Renal pelvis (tissue), 4 donors: ENCODE results near the gene B4GALNT1. TPM values are rescaled to one million over a fixed set of nuclear protein-coding genes. Genes with fewer than 3 reads are reported as not detected.

Experiments
- DNase-seq: peaks from one replicate; pipeline ENCODE4 v3.0.0-alpha.2; 2013
- polyA plus RNA-seq, 3 donors: library from polyadenylated mRNA; unstranded; fragments of 120-200 nt; gene quantifications; one replicate each; pipeline ENCODE4 v1.2.1, GENCODE V29; 2013; ENCODE audit not compliant: insufficient read length in 3 of 3

Gene B4GALNT1
- polyA plus RNA-seq, 3 donors = 0.87 to 1.1 (median 0.94) TPM

DNA sequence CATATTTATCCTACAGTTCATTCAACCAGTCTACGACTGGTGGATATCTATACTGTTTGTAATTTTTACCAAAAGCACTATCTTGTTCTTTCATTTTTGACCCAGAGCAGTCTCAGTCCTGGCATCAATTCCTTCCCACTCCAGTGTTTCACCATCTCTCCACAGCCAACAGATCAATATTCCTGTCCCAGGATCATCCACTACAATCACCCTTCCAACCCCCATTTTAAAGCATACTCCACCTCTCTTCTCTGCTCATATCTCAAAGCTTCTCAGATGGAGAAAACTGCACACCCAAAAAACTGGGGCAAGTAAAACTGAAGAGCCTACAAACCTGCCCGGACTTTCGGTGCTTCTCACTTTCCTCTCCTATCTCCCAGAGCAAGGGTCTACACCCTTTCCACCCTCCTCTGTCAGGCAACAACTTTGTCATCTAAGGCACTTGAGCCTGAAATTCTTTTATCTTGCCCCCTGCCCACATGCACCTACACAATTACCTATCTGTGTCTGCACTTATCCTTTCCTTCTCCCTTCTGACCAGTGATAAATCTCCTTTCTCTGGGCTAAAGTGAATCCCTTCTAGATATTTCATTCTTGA is 46.1 kb downstream of the B4GALNT1 start:
- no peak for DNase-seq

DNA sequence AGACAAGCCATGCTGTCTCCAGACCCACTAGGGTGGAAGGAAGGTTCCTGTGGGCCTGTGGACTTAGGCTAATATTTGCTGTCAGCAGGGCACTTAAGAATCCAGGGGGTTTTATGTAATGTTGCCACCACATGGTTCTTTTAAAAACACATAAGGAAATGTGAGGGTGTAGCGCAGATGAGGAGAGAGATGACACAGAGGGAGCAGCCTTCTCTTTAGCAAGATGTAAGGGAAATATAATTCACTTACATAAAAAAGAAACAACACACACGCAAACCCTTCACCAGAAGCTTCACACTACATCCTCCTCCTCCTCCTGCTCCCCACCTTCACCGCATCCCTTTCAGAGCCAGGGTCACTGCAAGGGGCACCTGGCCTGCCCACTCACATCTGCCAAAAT is 46.9 kb downstream of the B4GALNT1 start:
- DNase-seq = no peak

DNA sequence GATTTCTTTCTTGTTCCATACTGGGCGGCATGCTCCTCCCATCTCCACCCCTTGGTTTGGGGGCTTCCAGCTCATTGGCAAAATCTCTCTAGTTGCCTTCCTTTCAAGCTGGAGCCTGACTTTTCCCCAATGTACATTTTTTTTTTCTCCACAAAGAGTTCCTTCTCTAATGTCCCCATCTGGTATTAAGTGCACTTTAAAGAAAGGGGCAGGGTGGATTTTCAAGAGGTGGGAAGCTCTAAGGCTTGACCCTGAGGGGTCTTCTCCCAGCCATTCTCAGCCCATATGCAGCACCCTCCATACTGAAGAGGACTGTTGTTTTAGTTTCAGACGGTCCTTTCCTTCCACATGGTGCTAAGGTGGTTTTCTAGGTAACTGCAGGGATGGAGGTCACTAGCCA is 47.8 kb downstream of the B4GALNT1 start:
- DNase-seq = no peak

DNA sequence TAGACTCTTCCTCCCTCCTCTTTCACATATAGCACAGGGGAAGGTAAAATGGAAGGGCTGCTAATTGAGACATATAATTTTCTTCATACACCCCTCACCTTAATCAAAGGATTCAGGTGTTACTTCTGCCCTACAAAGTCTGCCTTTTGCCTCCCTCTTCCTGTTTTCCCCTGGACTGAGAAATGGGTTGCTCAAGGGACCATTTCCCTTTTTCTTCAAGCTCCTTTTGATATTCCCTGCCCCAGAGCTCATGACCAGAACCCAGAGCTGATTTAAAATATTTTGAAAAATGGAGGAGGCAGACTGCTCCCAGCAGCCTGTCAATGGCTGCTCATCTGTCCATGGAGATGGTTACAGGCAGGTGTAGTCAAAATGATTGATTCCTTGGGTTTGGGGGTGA is 48.3 kb downstream of the B4GALNT1 start:
- DNase-seq = no peak

DNA sequence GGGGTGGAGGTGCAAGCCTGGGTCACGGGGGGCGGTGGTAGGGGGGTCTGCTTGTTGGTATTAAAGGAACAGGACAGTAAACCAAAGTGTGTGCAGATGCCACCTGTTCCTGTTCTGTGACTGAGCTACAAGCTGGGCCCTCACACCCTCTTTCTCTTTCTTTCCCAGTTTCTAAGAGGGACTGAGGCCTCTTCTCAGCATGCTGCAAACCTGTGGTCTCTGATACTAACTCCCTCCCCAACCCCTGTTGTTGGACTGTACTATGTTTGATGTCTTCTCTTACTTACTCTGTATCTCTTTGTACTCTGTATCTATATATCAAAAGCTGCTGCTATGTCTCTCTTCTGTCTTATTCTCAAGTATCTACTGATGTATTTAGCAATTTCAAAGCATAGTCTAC is 49.0 kb downstream of the B4GALNT1 start:
- no peak for DNase-seq

DNA sequence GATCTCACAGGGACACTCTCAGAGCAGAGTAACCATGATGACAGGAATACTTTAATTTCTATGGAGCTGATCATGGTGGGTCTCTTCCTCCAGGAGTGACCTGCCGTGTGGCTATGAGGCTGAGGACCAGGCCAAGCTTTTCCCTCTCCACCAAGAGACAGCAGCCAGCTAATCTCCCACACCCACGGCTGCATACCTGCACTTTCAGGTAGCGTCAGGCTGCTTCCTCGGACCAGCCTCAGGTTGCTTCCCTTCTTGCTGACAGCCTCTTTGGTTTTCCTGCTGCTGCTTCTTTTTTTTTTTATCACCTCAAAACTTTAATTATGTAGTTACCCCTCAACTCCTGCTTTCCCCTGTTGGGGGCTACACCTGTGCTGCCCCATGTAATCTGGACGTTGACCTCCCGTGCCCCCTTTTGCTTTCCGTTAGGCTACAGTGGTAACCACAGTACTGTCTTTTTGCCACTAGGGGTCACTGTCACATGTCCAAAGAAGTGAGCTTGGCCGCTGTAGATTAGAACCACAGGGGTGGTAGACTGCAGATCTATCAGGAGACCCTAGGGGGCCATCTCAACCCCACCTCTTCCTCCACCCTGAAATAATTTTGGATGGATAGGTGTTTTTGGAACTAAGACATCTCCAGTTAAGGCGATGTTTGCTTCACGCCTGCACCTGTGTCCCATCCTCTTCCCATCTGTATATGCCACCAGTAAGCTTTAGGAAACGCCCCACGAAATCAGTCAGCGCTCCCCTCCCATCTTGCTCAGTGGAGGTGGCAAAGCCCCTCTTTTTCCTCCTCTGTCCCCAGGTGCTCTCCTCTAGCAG is 49.8 kb downstream of the B4GALNT1 start:
- peak; percentile 74 for DNase-seq

DNA sequence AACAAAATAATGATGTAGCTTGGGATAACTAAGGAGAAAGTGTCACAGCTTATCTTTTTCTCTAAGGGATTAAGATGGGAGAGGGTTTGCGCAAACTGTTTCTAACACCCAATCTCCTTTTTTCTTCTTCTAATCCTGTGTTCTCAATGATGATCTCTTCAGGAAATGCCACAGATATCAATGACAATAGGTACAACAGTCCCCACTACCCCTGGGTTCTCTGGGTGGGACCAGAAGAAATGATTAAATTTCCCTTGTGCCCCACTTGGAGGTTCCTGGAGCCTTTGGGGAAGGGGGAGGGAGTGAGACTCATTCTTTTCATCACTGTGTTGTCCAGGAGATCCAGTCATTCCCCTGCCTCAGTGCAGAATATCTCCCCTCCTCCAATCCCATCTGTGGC is 50.6 kb downstream of the B4GALNT1 start:
- DNase-seq = no peak

DNA sequence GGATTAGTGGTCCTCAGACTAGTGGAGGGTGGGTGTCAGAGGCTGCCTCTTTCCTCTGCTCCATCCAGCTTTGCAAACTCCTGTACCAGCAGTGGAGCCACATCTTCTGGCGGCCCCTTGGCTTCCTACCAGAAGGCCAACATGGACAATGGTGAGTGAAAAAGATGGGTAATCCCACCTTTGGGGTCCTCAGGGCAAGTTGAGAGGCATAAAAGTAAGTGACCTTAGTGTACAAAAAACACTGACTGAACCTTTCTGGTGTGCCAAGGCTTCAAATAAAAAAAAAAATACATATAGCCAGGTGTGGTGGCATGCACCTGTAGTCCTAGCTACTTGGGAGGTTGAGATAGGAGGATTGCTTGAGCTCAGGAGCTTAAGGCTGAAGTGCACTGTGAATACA is 51.2 kb downstream of the B4GALNT1 start:
- no peak for DNase-seq

DNA sequence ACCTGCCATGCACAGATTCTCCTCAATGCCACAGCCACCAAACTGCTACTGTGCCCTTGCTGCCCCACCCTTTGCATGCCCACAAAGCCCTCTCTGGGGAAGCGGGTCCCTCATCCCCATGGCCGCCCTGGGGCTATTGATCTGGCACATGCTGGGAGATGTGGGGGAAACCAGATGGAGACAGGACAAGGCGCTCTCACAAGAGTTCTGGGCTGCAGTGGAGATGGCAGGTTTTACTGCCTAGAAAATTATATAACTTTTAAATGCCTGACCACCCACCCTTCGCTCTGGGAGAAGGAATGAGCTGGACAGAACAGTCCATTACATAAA is 52.6 kb downstream of the B4GALNT1 start:
- DNase-seq = no peak

DNA sequence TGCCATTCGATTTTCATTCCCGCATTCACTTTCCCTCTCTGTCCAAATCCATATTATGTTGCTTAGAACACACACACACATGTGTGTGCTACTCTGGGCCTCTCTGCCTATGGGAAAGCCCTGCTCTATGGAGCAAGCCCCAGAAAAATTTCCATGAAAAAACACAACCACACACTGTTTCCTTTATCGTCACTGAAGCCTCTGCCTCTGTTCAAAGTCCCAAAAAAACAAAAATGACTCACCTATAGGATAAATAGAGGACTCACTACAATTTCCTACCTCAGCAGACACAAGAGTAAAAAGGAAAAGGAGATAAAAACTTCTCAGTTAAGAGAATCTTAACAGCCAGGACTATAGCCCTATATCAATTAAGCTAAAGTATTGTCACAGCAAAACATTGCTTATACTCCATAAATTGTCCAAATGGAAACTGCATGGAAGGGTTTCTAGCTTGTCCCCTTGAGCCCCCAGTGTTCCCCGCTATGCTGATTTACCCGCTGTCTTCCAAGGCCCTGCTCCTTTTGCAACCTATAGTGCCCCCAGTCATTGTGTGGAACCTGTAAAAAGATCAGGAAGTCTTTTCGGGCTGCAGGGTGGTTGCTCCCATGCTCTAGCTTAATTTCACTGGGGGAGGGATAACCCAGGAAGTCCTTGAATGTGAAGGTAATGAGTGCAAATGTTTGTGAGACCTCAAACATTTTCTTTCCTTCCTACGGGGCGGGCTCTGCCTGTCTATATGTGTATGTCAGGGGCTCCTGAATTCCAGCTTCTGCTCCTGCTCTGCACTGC is 53.1 kb downstream of the B4GALNT1 start:
- DNase-seq = no peak

DNA sequence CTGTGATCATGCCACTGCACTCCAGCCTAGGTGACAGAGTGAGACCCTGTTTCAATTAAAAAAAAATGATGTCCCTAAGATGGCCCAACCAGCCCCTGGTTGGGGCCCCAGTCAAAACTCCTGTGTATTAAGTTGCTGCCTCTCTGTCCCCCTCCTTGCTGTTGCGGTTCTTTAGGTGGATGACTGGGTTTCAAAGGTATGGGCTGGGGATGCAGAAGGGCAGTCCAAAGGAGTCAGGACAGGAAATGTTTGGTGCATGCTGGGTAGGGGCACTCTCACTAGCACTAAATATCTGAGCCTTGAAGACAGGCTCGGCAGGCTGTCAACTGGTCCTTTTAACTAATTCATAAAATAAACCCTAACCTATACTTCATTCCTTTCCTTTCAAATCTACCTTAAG is 54.0 kb downstream of the B4GALNT1 start:
- no peak for DNase-seq

DNA sequence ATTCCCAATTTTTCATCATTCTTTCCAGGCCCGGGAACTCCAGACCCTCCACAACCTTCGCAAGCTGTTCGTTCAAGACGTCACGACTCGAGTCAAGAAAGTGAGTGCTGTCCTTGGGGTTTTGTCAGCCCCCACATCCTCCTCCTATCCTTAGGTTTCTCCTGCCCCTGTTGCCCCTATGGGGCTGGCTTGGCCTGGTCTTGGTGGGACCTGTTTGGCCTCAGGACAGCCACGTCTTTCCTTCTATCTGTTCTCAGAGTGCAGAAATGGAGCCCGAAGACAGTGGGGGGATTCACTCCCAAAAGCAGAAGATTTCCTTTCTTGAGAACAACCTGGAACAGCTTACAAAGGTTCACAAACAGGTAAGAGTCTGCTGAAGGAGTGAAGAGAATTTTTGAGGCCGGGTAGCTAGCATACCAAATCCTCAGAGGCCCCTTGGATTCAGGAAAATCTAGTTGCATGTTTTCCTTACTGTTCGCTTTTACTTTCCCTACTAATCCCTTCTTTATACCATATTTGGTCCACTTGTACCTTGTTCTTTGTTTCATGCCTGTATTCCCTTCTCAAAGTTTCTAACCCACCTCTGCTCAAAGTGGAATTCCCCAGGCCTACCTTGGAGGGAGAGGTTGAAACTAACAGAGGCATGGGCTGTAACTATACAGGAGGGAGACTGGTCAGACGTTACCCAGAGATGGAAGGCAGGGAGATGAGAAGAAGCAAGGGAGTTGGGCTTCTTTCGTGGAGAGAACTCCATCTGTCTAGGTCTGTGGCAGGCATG is 54.8 kb downstream of the B4GALNT1 start:
- no peak for DNase-seq

DNA sequence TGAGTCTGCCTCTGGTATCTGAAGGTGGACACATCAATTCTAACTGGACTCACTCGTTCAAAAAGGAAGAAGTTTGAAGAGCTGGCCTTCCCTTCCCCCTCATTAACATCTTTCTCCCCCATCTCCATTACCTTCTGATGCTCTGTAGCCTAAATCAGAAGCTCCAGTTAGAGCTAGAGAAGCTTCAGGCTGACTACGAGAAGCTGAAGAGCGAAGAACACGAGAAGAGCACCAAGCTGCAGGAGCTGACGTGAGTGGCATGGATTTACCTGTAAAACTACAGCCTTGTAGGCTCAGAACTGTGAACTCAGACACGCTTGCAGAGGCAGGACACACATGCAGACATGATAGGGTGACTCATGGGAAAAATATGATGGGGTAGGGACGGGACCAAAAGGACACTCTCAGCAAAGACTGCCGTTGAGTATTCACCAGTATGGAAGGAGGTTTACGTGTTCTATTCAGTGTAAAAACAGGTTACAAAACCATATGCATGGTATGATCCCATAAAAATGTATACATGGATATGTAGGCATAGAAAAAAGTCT is 56.3 kb downstream of the B4GALNT1 start:
- DNase-seq = no peak

Other genes with a start within 250 kb of the B4GALNT1 start
- gene R3HDM2, start 202.2 kb downstream of the B4GALNT1 start, polyA plus RNA-seq = 10 to 100 TPM; 58.3 to 97.0 (median 88.7) TPM
- under 1 TPM; 0.22 to 0.27 (median 0.26) TPM for gene INHBC, start 198.4 kb downstream of the B4GALNT1 start, polyA plus RNA-seq
- gene INHBE, start 177.9 kb downstream of the B4GALNT1 start, polyA plus RNA-seq = under 1 TPM; 0.53 to 0.77 (median 0.53) TPM
- 10 to 100 TPM; 20.2 to 21.2 (median 20.5) TPM for gene GLI1, start 173.4 kb downstream of the B4GALNT1 start, polyA plus RNA-seq
- gene ARHGAP9, start 153.3 kb downstream of the B4GALNT1 start, polyA plus RNA-seq = 1 to 10 TPM; 2.8 to 3.4 (median 3.3) TPM
- gene MARS1, start 145.1 kb downstream of the B4GALNT1 start, polyA plus RNA-seq = 100 to 1,000 TPM; 121 to 137 (median 133) TPM
- 10 to 100 TPM; 27.5 to 31.3 (median 31.2) TPM for gene DDIT3, start 112.7 kb downstream of the B4GALNT1 start, polyA plus RNA-seq
- 10 to 100 TPM; 61.1 to 96.4 (median 80.6) TPM for gene MBD6, start 110.4 kb downstream of the B4GALNT1 start, polyA plus RNA-seq
- gene DCTN2, start 86.0 kb downstream of the B4GALNT1 start, polyA plus RNA-seq = 100 to 1,000 TPM; 162 to 175 (median 171) TPM
- under 1 TPM; 0.41 to 0.68 (median 0.65) TPM for gene KIF5A, start 83.2 kb downstream of the B4GALNT1 start, polyA plus RNA-seq
- 10 to 100 TPM; 37.2 to 45.5 (median 37.9) TPM for gene PIP4K2C, start 42.0 kb downstream of the B4GALNT1 start, polyA plus RNA-seq
- 10 to 100 TPM; 61.2 to 67.0 (median 63.0) TPM for gene DTX3, start 28.4 kb downstream of the B4GALNT1 start, polyA plus RNA-seq
- 10 to 100 TPM; 24.9 to 33.9 (median 33.4) TPM for gene ARHGEF25, start 21.8 kb downstream of the B4GALNT1 start, polyA plus RNA-seq
- 100 to 1,000 TPM; 197 to 226 (median 220) TPM for gene OS9, start 60.9 kb upstream of the B4GALNT1 start, polyA plus RNA-seq
- gene AGAP2, start 105.5 kb upstream of the B4GALNT1 start, polyA plus RNA-seq = 1 to 10 TPM in 2 of 3 donors, under 1 TPM in 1; 0.93 to 1.9 (median 1.5) TPM
- gene TSPAN31, start 111.8 kb upstream of the B4GALNT1 start, polyA plus RNA-seq = 10 to 100 TPM; 81.2 to 99.3 (median 93.6) TPM
- gene CDK4, start 119.1 kb upstream of the B4GALNT1 start, polyA plus RNA-seq = 100 to 1,000 TPM; 244 to 266 (median 256) TPM
- 10 to 100 TPM; 17.7 to 24.1 (median 23.4) TPM for gene MARCHF9, start 121.9 kb upstream of the B4GALNT1 start, polyA plus RNA-seq
- 1 to 10 TPM in 2 of 3 donors, under 1 TPM in 1; 0.80 to 2.4 (median 1.6) TPM for gene CYP27B1, start 133.9 kb upstream of the B4GALNT1 start, polyA plus RNA-seq
- 10 to 100 TPM; 28.0 to 35.8 (median 31.3) TPM for gene METTL1, start 138.9 kb upstream of the B4GALNT1 start, polyA plus RNA-seq
- gene EEF1AKMT3, start 139.4 kb upstream of the B4GALNT1 start, polyA plus RNA-seq = 10 to 100 TPM in 2 of 3 donors, 1 to 10 TPM in 1; 9.3 to 13.7 (median 13.4) TPM
- 10 to 100 TPM; 38.7 to 46.9 (median 45.0) TPM for gene TSFM, start 149.6 kb upstream of the B4GALNT1 start, polyA plus RNA-seq
- gene AVIL, start 185.5 kb upstream of the B4GALNT1 start, polyA plus RNA-seq = 10 to 100 TPM in 2 of 3 donors, 1 to 10 TPM in 1; 8.6 to 20.7 (median 19.9) TPM
- gene CTDSP2, start 213.5 kb upstream of the B4GALNT1 start, polyA plus RNA-seq = 100 to 1,000 TPM; 247 to 261 (median 259) TPM